NCI-H526 treated with DMSO at 0.1 percent for 48 hours (cell line): ENCODE data around the gene JCHAIN.

Experiments
- DNase-seq: peaks from one replicate; lab custom pipeline; 2025; lab: John Stamatoyannopoulos, UW

The JCHAIN gene

GRCh38 chr4:70637239-70637913, 28.9 kb downstream of the JCHAIN start:
- DNase-seq: no peak

GRCh38 chr4:70634482-70634881, 31.8 kb downstream of the JCHAIN start:
- DNase-seq: no peak

- DNase-seq: no peak
Measured at GRCh38 chr4:70632028-70632427, 34.3 kb downstream of the JCHAIN start.

- no peak for DNase-seq
Measured at GRCh38 chr4:70630162-70630561, 36.1 kb downstream of the JCHAIN start.

- no peak for DNase-seq
Measured at GRCh38 chr4:70629469-70630090, 36.7 kb downstream of the JCHAIN start.

- DNase-seq: no peak
Measured at GRCh38 chr4:70628444-70628843, 37.9 kb downstream of the JCHAIN start, which contains the start of gene ENAM. TSS of gene ENAM (plus strand) at chr4:70628744. CDS start at chr4:70629501, 757 bp downstream.

GRCh38 chr4:70627620-70628019, 38.7 kb downstream of the JCHAIN start:
- DNase-seq: no peak

- DNase-seq: no peak
Measured at GRCh38 chr4:70624226-70624793, 42.0 kb downstream of the JCHAIN start.

- no peak for DNase-seq
Measured at GRCh38 chr4:70623323-70623722, 43.0 kb downstream of the JCHAIN start.

GRCh38 chr4:70619778-70620177, 46.5 kb downstream of the JCHAIN start:
- no peak for DNase-seq

GRCh38 chr4:70619288-70619687, 47.0 kb downstream of the JCHAIN start:
- DNase-seq: no peak

GRCh38 chr4:70614184-70614555, 52.1 kb downstream of the JCHAIN start:
- no peak for DNase-seq

GRCh38 chr4:70613306-70614183, 52.8 kb downstream of the JCHAIN start:
- DNase-seq: peak; percentile 47

GRCh38 chr4:70608324-70608723, 58.0 kb downstream of the JCHAIN start:
- DNase-seq: no peak

GRCh38 chr4:70607334-70607853, 58.9 kb downstream of the JCHAIN start:
- no peak for DNase-seq

GRCh38 chr4:70606459-70606858, 59.8 kb downstream of the JCHAIN start:
- no peak for DNase-seq
